Ishikawa (cell line): ENCODE data around the gene ATP6V0C.

Experiments used
- CEBPB ChIP-seq: IDR thresholded peaks from 2 replicates; pipeline ENCODE4 v1.6.1; 2012
- CREB1 ChIP-seq: IDR thresholded peaks from 2 replicates; pipeline ENCODE4 v1.6.1; 2012; ENCODE audit warnings: low read depth
- EGR1 ChIP-seq: IDR thresholded peaks from 2 replicates; pipeline ENCODE4 v1.6.1; 2012
- EP300 ChIP-seq: IDR thresholded peaks from 2 replicates; pipeline ENCODE4 v1.6.1; 2012; ENCODE audit warnings: borderline replicate concordance
- FOXM1 ChIP-seq: IDR thresholded peaks from 2 replicates; pipeline ENCODE4 v1.6.1; 2012; ENCODE audit warnings: low read depth, borderline replicate concordance
- MAX ChIP-seq: IDR thresholded peaks from 2 replicates; pipeline ENCODE4 v1.6.1; 2012
- NFIC ChIP-seq: IDR thresholded peaks from 2 replicates; pipeline ENCODE4 v1.6.1; 2012
- RAD21 ChIP-seq: IDR thresholded peaks from 2 replicates; pipeline ENCODE4 v1.6.1; 2012; ENCODE audit warnings: low read depth
- REST ChIP-seq: IDR thresholded peaks from 2 replicates; pipeline ENCODE4 v1.6.1; 2012; ENCODE audit warnings: low read depth, mild to moderate bottlenecking
- TAF1 ChIP-seq: IDR thresholded peaks from 2 replicates; pipeline ENCODE4 v1.6.1; 2012; ENCODE audit warnings: low read depth, mild to moderate bottlenecking
- TEAD4 ChIP-seq: IDR thresholded peaks from 2 replicates; pipeline ENCODE4 v1.6.1; 2012
- USF1 ChIP-seq: IDR thresholded peaks from 2 replicates; pipeline ENCODE4 v1.6.1; 2012
- ZBTB7A ChIP-seq: IDR thresholded peaks from 2 replicates; pipeline ENCODE4 v1.6.1; 2012; ENCODE audit warnings: low read depth

- TF ChIP-seq FOXM1 (no peak), MAX (no peak), EP300 (no peak), EGR1 (no peak), TEAD4 (no peak), TAF1 (no peak), RAD21 (no peak), REST (no peak), CREB1 (no peak), NFIC (no peak), ZBTB7A (peak; percentile 74), CEBPB (no peak), USF1 (no peak)
Observed at GRCh38 chr16:2473446-2473926, 40.3 kb upstream of the ATP6V0C start.
